Peyer's patch (tissue), 4 donors: ENCODE data around the gene NEAT1. TPM values are rescaled to one million over a fixed set of nuclear protein-coding genes. Genes with fewer than 3 reads are reported as not detected.
A peak's percentile ranks its signal among the peaks of the same experiment; 100 is the strongest.

ENCODE experiments used
- DNase-seq, 3 donors: peaks; one replicate each; pipeline ENCODE4 v3.0.0-alpha.2; 2017 to 2019
- H3K27ac ChIP-seq, 4 donors: fragments of 200-600 bp; sonication (generic); one replicate each; pipeline ENCODE4 v1.5.1; 2016 to 2019
- H3K27me3 ChIP-seq, 2 donors: fragments of 200-600 bp; sonication (generic); one replicate each; pipeline ENCODE4 v1.5.1; 2019
- H3K36me3 ChIP-seq, 3 donors: fragments of 200-600 bp; sonication (generic); one replicate each; pipeline ENCODE4 v1.5.1; 2016 to 2019
- H3K4me1 ChIP-seq, 4 donors: fragments of 200-600 bp; sonication (generic); one replicate each; pipeline ENCODE4 v1.5.1; 2016 to 2019
- H3K4me3 ChIP-seq, 4 donors: fragments of 200-600 bp; sonication (generic); 1 replicate in 3 of 4; 2 replicates in 1 of 4; pipeline ENCODE4 v1.5.1; 2016 to 2019; ENCODE audit warnings: mild to moderate bottlenecking in 1 of 4
- H3K9me3 ChIP-seq, 4 donors: fragments of 200-600 bp; sonication (generic); one replicate each; pipeline ENCODE4 v1.5.1; 2016 to 2019; ENCODE audit warnings: mild to moderate bottlenecking in 1 of 4
- CTCF ChIP-seq, 6 experiments: fragments of 450-650 bp in 4 of 6; fragments of 200-600 bp in 2 of 6; sonication (generic) in 1 of 6; IDR thresholded peaks; one replicate each; pipeline ENCODE4 v1.5.1; 2017 to 2019; ENCODE audit warnings: antibody characterized with exemption in 6 of 6, mild to moderate bottlenecking in 3 of 6, moderate library complexity in 1 of 6
- POLR2A ChIP-seq, 2 donors: fragments of 450-650 bp; IDR thresholded peaks; one replicate each; pipeline ENCODE4 v1.5.1; 2017; ENCODE audit warnings: antibody characterized with exemption in 2 of 2, mild to moderate bottlenecking in 2 of 2, moderate library complexity in 2 of 2
- total RNA-seq, 4 donors: library from RNA; depleted of rRNA; stranded (reverse); fragments of >200 nt; gene quantifications; one replicate each; pipeline ENCODE4 v1.1.0, GENCODE V29; 2016

Gene NEAT1
- total RNA-seq, 4 donors from 2014 or later: 705 to 1,411 (median 1,064) TPM

GRCh38 chr11:65427691-65428577, 5.3 kb downstream of the NEAT1 start:
- peak; percentile 47 to 70 (median 60) for DNase-seq
- Histone ChIP-seq H3K9me3 (no peaks in the 10 kb centered on the region), H3K4me3 (peak overlapping the region; percentile 61 to 91 (median 74)), H3K27me3 (no peaks in the 10 kb centered on the region), H3K36me3 (peaks cover 0 to 33% (median 0%) of the 10 kb centered on the region in 3 donors), H3K4me1 (peaks cover 0 to 51% (median 23%) of the 10 kb centered on the region in 4 donors), H3K27ac (peak overlapping the region; percentile 97 to 100 (median 98))
- TF ChIP-seq POLR2A (IDR thresholded peaks at IDR 0.05) (no peak), CTCF (IDR thresholded peaks at IDR 0.05) (no peak)

GRCh38 chr11:65428578-65429067, 6.0 kb downstream of the NEAT1 start:
- H3K27me3 ChIP-seq: no peaks in the 10 kb centered on the region
- H3K4me3 ChIP-seq: peak overlapping the region in 3 of 4 donors; percentile 61 to 81 (median 66)
- H3K4me1 ChIP-seq: peaks cover 0 to 51% (median 23%) of the 10 kb centered on the region in 4 donors
- peaks cover 0 to 31% (median 0%) of the 10 kb centered on the region in 3 donors for H3K36me3 ChIP-seq
- peak; percentile 56 to 64 (median 62) for DNase-seq
- H3K9me3 ChIP-seq: no peaks in the 10 kb centered on the region
- no peak for TF ChIP-seq CTCF (IDR thresholded peaks at IDR 0.05)
- TF ChIP-seq POLR2A (IDR thresholded peaks at IDR 0.05): peak in 1 of 2 donors; percentile 56
- H3K27ac ChIP-seq: peak overlapping the region; percentile 97 to 100 (median 98)

- no peaks in the 10 kb centered on the region for H3K9me3 ChIP-seq
- H3K27ac ChIP-seq: peak overlapping the region; percentile 97 to 100 (median 98)
- TF ChIP-seq POLR2A (IDR thresholded peaks at IDR 0.05) (peak; percentile 48 to 61), CTCF (IDR thresholded peaks at IDR 0.05) (peak in 1 of 6 experiments; percentile 10)
- peak; percentile 23 to 60 (median 52) for DNase-seq
- peaks cover 0 to 51% (median 23%) of the 10 kb centered on the region in 4 donors for H3K4me1 ChIP-seq
- H3K36me3 ChIP-seq: peaks cover 0 to 32% (median 0%) of the 10 kb centered on the region in 3 donors
- peak overlapping the region in 2 of 4 donors; percentile 66 to 81 for H3K4me3 ChIP-seq
- no peaks in the 10 kb centered on the region for H3K27me3 ChIP-seq
These were observed 6.6 kb downstream of the NEAT1 start for GRCh38 chr11:65429068-65429681.

- Histone ChIP-seq H3K4me3 (peak overlapping the region in 3 of 4 donors; percentile 20 to 66 (median 29)), H3K27ac (peak overlapping the region; percentile 97 to 100 (median 98)), H3K9me3 (no peaks in the 10 kb centered on the region), H3K27me3 (no peaks in the 10 kb centered on the region), H3K4me1 (peaks cover 0 to 57% (median 23%) of the 10 kb centered on the region in 4 donors), H3K36me3 (peaks cover 0 to 33% (median 0%) of the 10 kb centered on the region in 3 donors)
- TF ChIP-seq CTCF (IDR thresholded peaks at IDR 0.05) (no peak), POLR2A (IDR thresholded peaks at IDR 0.05) (peak; percentile 38 to 64)
- DNase-seq: peak; percentile 73 to 84 (median 76)
These were observed 7.3 kb downstream of the NEAT1 start for GRCh38 chr11:65429724-65430405.
